ENCODE results near the gene SNX33. TPM values are rescaled to one million over a fixed set of nuclear protein-coding genes. Genes with fewer than 3 reads are reported as not detected.
"Not testable (repeated sequence)": the region's sequence is repeated elsewhere in the genome, so short reads cannot be mapped to it uniquely, and the experiment has no call there.

SNX33 gene
- total and polyA plus RNA-seq, 2 experiments from 2014 or later = 17.8 to 21.8 TPM

- TF ChIP-seq EZH2 (IDR thresholded peaks at IDR 0.05; ENCODE audit: borderline replicate concordance) (no peak), EZH2phosphoT487 (IDR thresholded peaks at IDR 0.05; ENCODE audit: low read depth, severe bottlenecking, unreplicated experiment) (no peak), CTCF (IDR thresholded peaks at IDR 0.05; ENCODE audit: poor library complexity) (no peak)
- H3K9me2 ChIP-seq (replicated peaks; ENCODE audit: insufficient read depth) = no peaks in the 10 kb centered on the region
- no peaks in the 10 kb centered on the region for H3K27me3 ChIP-seq
- H4K20me1 ChIP-seq (ENCODE audit: insufficient read depth, poor library complexity, severe bottlenecking) = no peaks in the 10 kb centered on the region
- H3K9me3 ChIP-seq (ENCODE audit: low read depth) = no peaks in the 10 kb centered on the region
- H3K4me1 ChIP-seq (ENCODE audit: insufficient read depth) = peaks cover 12% of the 10 kb centered on the region
- no peaks in the 10 kb centered on the region for H3K36me3 ChIP-seq (replicated peaks; ENCODE audit: insufficient read depth, low read depth)
- WGBS (ENCODE audit: low lambda C conversion rate, missing lambda C conversion rate) = 73% methylated on average over 6 of the region's 6 CpGs
- no peak overlapping the region for H2AFZ ChIP-seq
- no peak overlapping the region for H3K27ac ChIP-seq
- no peak for DNase-seq (ENCODE audit: low spot score)
- no peak overlapping the region for H3K4me2 ChIP-seq
- no peak overlapping the region for H3K4me3 ChIP-seq
- no peaks in the 10 kb centered on the region for H3K79me2 ChIP-seq
Observed at GRCh38 chr15:75702436-75702835, 54.7 kb downstream of the SNX33 start.

- WGBS (ENCODE audit: low lambda C conversion rate, missing lambda C conversion rate) = 84% methylated on average over 8 of the region's 18 CpGs
- not testable (repeated sequence) for H4K20me1 ChIP-seq (ENCODE audit: insufficient read depth, poor library complexity, severe bottlenecking); H3K4me3 ChIP-seq; H3K79me2 ChIP-seq; H3K9me2 ChIP-seq (replicated peaks; ENCODE audit: insufficient read depth); H3K9me3 ChIP-seq (ENCODE audit: low read depth); H3K36me3 ChIP-seq (replicated peaks; ENCODE audit: insufficient read depth, low read depth); H2AFZ ChIP-seq; H3K27me3 ChIP-seq; H3K27ac ChIP-seq; DNase-seq (ENCODE audit: low spot score); H3K4me2 ChIP-seq
- H3K4me1 ChIP-seq (ENCODE audit: insufficient read depth) = peaks cover 12% of the 10 kb centered on the region
Observed at GRCh38 chr15:75703440-75704262, 55.9 kb downstream of the SNX33 start.

GRCh38 chr15:75704263-75704615, 56.5 kb downstream of the SNX33 start:
- Histone ChIP-seq H3K27me3 (no peaks in the 10 kb centered on the region), H2AFZ (no peak overlapping the region), H3K9me3 (ENCODE audit: low read depth) (no peaks in the 10 kb centered on the region), H4K20me1 (ENCODE audit: insufficient read depth, poor library complexity, severe bottlenecking) (no peaks in the 10 kb centered on the region), H3K4me2 (no peak overlapping the region), H3K36me3 (replicated peaks; ENCODE audit: insufficient read depth, low read depth) (no peaks in the 10 kb centered on the region), H3K9me2 (replicated peaks; ENCODE audit: insufficient read depth) (no peaks in the 10 kb centered on the region), H3K4me1 (ENCODE audit: insufficient read depth) (peaks cover 12% of the 10 kb centered on the region), H3K79me2 (no peaks in the 10 kb centered on the region), H3K27ac (no peak overlapping the region), H3K4me3 (no peak overlapping the region)
- no peak for DNase-seq (ENCODE audit: low spot score)
- WGBS (ENCODE audit: low lambda C conversion rate, missing lambda C conversion rate) = 72% methylated on average over 6 of the region's 6 CpGs
- no peak for TF ChIP-seq EZH2 (IDR thresholded peaks at IDR 0.05; ENCODE audit: borderline replicate concordance)
- TF ChIP-seq CTCF (IDR thresholded peaks at IDR 0.05; ENCODE audit: poor library complexity) = no peak
- no peak for TF ChIP-seq EZH2phosphoT487 (IDR thresholded peaks at IDR 0.05; ENCODE audit: low read depth, severe bottlenecking, unreplicated experiment)

DNA sequence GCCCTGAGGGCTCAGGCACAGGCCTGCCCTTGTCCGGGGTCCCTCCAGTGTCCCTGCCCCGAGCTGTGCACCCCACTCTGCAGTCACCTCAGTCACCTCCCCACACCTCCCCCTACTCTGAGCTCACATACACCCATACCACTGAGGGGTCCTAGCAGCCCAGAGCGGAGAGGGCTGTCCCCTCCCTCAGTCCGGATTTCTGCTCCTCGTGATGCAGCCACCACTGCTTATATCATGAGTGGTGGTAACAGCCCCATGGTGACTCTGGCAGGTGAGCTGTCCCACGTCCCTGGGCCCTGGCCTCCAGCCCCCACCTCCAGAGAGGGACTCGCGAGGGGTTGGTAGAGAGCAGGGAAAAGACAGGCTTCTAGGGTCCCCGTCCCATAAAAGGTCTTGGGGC, 56.9 kb downstream of the SNX33 start:
- no peaks in the 10 kb centered on the region for H3K9me3 ChIP-seq (ENCODE audit: low read depth)
- H3K9me2 ChIP-seq (replicated peaks; ENCODE audit: insufficient read depth) = no peaks in the 10 kb centered on the region
- no peak overlapping the region for H3K4me2 ChIP-seq
- no peaks in the 10 kb centered on the region for H3K36me3 ChIP-seq (replicated peaks; ENCODE audit: insufficient read depth, low read depth)
- no peak for TF ChIP-seq EZH2 (IDR thresholded peaks at IDR 0.05; ENCODE audit: borderline replicate concordance)
- no peak for TF ChIP-seq CTCF (IDR thresholded peaks at IDR 0.05; ENCODE audit: poor library complexity)
- no peak for TF ChIP-seq EZH2phosphoT487 (IDR thresholded peaks at IDR 0.05; ENCODE audit: low read depth, severe bottlenecking, unreplicated experiment)
- no peak overlapping the region for H2AFZ ChIP-seq
- H4K20me1 ChIP-seq (ENCODE audit: insufficient read depth, poor library complexity, severe bottlenecking) = no peaks in the 10 kb centered on the region
- DNase-seq (ENCODE audit: low spot score) = no peak
- H3K27me3 ChIP-seq = no peaks in the 10 kb centered on the region
- 94% methylated on average over 9 of the region's 9 CpGs for WGBS (ENCODE audit: low lambda C conversion rate, missing lambda C conversion rate)
- H3K27ac ChIP-seq = no peak overlapping the region
- H3K79me2 ChIP-seq = no peaks in the 10 kb centered on the region
- H3K4me3 ChIP-seq = no peak overlapping the region
- peaks cover 11% of the 10 kb centered on the region for H3K4me1 ChIP-seq (ENCODE audit: insufficient read depth)

DNA sequence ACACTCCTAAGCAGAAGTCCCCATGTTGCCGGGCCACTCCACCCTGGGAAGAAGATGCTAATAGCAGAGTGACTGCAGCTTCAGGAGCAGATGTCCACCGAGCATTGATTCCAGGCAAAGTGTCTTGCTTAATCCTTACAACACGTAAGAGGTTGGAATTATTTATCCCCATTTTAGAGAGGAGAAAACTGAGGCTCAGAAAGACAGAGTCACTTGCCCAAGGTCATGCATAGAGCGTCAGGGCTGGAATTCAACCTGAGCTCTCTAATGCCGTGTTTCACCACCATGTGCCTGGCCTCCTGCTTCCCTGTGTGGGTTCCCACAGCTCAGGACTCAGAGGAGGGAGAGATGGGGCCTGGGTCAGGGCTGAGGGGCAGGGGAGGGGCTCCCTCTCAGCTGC, 57.7 kb downstream of the SNX33 start:
- H3K79me2 ChIP-seq; H4K20me1 ChIP-seq (ENCODE audit: insufficient read depth, poor library complexity, severe bottlenecking); H3K36me3 ChIP-seq (replicated peaks; ENCODE audit: insufficient read depth, low read depth); H3K4me2 ChIP-seq; H3K27me3 ChIP-seq; H3K9me3 ChIP-seq (ENCODE audit: low read depth); H3K4me1 ChIP-seq (ENCODE audit: insufficient read depth); H3K4me3 ChIP-seq; H3K9me2 ChIP-seq (replicated peaks; ENCODE audit: insufficient read depth); DNase-seq (ENCODE audit: low spot score); H3K27ac ChIP-seq; H2AFZ ChIP-seq: not testable (repeated sequence)
- WGBS (ENCODE audit: low lambda C conversion rate, missing lambda C conversion rate) = 91% methylated on average over 5 of the region's 5 CpGs

All from hepatocyte (in vitro differentiated cells).